K562 (cell line): ENCODE measurements around the gene SLC16A9. TPM values are rescaled to one million over a fixed set of nuclear protein-coding genes. Genes with fewer than 3 reads are reported as not detected.
A peak's percentile ranks its signal among the peaks of the same experiment; 100 is the strongest.

ENCODE experiments used
- ATF7 ChIP-seq: fragments of 450-650 bp; IDR thresholded peaks from 2 replicates; pipeline ENCODE4 v1.7.1; 2014; ENCODE audit warnings: mild to moderate bottlenecking, moderate library complexity
- CEBPB ChIP-seq: fragments of 450-650 bp; IDR thresholded peaks from 2 replicates; pipeline ENCODE4 v1.6.1; 2016; ENCODE audit warnings: missing genetic modification characterization, missing compliant biosample characterization
- CHD4 ChIP-seq: fragments of 200-600 bp; sonication (generic); IDR thresholded peaks from 3 replicates; pipeline ENCODE4 v1.6.1; 2012; ENCODE audit warnings: low read depth, mild to moderate bottlenecking, mixed read lengths, low read length, inconsistent platforms; ENCODE audit not compliant: insufficient read depth, insufficient replicate concordance, poor library complexity, severe bottlenecking
- HDGF ChIP-seq: fragments of 450-650 bp; IDR thresholded peaks from 2 replicates; pipeline ENCODE4 v1.6.1; 2016
- KHSRP ChIP-seq: fragments of 450-650 bp; IDR thresholded peaks from 2 replicates; pipeline ENCODE4 v1.6.1; 2017
- KLF10 ChIP-seq: fragments of 250-450 bp; sonication (Bioruptor Pico); IDR thresholded peaks from 2 replicates; pipeline ENCODE4 v1.6.1; 2021; ENCODE audit warnings: matching md5 sums
- MCM5 ChIP-seq: fragments of 450-650 bp; IDR thresholded peaks from 2 replicates; pipeline ENCODE4 v1.6.1; 2016; ENCODE audit warnings: low read depth
- RB1 ChIP-seq: fragments of 450-650 bp; IDR thresholded peaks from 2 replicates; pipeline ENCODE4 v1.6.1; 2017; ENCODE audit warnings: low read depth, mild to moderate bottlenecking
- SPI1 ChIP-seq: IDR thresholded peaks from 2 replicates; pipeline ENCODE4 v1.6.1; 2011; ENCODE audit warnings: low read depth, low read length, control low read depth, borderline replicate concordance
- THRAP3 ChIP-seq: fragments of 450-650 bp; IDR thresholded peaks from 2 replicates; pipeline ENCODE4 v1.6.1; 2016; ENCODE audit warnings: mild to moderate bottlenecking, inconsistent platforms, borderline replicate concordance
- ZNF79 ChIP-seq: fragments of 250-450 bp; sonication (Bioruptor Pico); IDR thresholded peaks from 2 replicates; pipeline ENCODE4 v1.4.0; 2020; ENCODE audit warnings: low read depth, mild to moderate bottlenecking, moderate library complexity
- polyA plus RNA-seq, 8 experiments: library from polyadenylated mRNA; depleted of rRNA in 4 of 8; stranded (reverse) in 5 of 8; unstranded in 3 of 8; fragments of >200 nt; fragmentation: Nextera tagmentation in 2 of 8; fragmentation: Illumina TruSeq in 1 of 8; extraction: Ambion mirVana in 2 of 8; extraction: Trizol in 1 of 8; gene quantifications; 2 replicates each; pipeline versions ENCODE4 v1.2.1 to v1.2.3, GENCODE V29; 2011 to 2014; ENCODE audit warnings: inconsistent platforms in 1 of 8, missing spikeins in 1 of 8
- total RNA-seq, 7 experiments: library from RNA; depleted of rRNA in 6 of 7; stranded (reverse); fragments of >200 nt in 6 of 7; fragmentation: Illumina TruSeq in 2 of 7; extraction: Trizol in 2 of 7; gene quantifications; 2 replicates each; pipeline versions ENCODE4 v1.2.1 to v1.2.3, GENCODE V29; 2011 to 2021; ENCODE audit warnings: low replicate concordance in 1 of 7
- TF ChIP-seq, protein P1 (sequence below), 2 experiments: IDR thresholded peaks; 2 replicates each; pipeline ENCODE4 v1.6.1; 2011; ENCODE audit warnings: borderline replicate concordance in 1 of 2, control low read depth in 1 of 2, low read depth in 1 of 2, low read length in 1 of 2, mild to moderate bottlenecking in 1 of 2, mixed read lengths in 1 of 2, moderate library complexity in 1 of 2; ENCODE audit not compliant: insufficient read depth in 1 of 2, insufficient read length in 1 of 2, poor library complexity in 1 of 2, severe bottlenecking in 1 of 2; ENCODE audit errors: extremely low read depth in 1 of 2
- TF ChIP-seq, protein P2 (sequence below): fragments of 450-650 bp; formaldehyde crosslinking; IDR thresholded peaks from 2 replicates; pipeline ENCODE4 v1.4.0; 2020; ENCODE audit warnings: mild to moderate bottlenecking, mixed read lengths
- TF ChIP-seq, protein P3 (sequence below), 2 experiments: fragments of 450-650 bp in 1 of 2; sonication (generic) in 1 of 2; formaldehyde crosslinking in 1 of 2; IDR thresholded peaks; 2 replicates each; pipeline versions ENCODE4 v1.7.1 to v1.9.0; 2016 to 2022; ENCODE audit warnings: inconsistent platforms in 1 of 2, mild to moderate bottlenecking in 1 of 2, missing genetic modification reagents in 1 of 2

SLC16A9 gene
- total and polyA plus RNA-seq, 9 of the 15 experiments (the other 6 are each of a cell fraction or from before 2014, with no cell fraction given) = 0.90 to 6.4 (median 2.1) TPM

DNA sequence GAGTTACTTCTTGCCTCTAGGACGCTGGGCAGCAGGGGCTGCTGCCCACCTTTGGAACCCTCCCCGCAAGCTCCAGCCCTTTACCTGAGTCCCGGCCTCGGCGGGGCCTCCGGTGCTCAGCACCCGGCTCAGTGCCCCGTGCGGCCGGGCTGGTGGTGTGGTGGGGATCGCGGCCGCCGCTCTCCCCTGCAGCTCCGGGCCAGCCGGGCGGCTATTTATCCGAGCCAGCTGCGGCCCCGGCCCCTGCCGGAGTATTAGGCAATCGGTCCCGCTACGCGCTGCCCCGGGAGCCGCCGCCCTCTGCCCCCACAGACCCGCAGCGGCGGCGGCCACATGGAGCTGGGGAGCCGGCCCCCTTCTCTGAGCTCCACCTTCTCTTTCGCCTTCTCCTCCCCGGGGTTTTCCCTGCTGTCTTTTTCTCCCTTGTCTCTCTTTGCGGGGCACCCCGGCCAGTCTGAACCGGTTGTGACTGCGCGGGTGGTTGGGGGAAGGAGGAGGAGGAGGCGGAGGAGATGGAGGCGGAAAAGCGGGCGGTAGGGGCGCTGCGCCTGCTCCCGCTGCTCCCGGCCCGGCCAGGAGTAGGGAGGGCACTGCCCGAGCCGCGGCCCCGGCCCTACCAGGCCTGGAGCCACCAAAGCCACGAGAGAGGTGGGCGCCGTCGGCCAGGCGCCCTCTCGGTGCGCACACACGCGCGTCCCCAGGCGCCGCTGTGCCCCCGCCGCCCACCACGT lies at the start of gene SLC16A9 (continued):
- TF ChIP-seq, protein P1, sequence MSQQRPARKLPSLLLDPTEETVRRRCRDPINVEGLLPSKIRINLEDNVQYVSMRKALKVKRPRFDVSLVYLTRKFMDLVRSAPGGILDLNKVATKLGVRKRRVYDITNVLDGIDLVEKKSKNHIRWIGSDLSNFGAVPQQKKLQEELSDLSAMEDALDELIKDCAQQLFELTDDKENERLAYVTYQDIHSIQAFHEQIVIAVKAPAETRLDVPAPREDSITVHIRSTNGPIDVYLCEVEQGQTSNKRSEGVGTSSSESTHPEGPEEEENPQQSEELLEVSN (IDR thresholded peaks at IDR 0.05; ENCODE audit: borderline replicate concordance in 1 of 2, extremely low read depth in 1 of 2, insufficient read depth in 1 of 2, insufficient read length in 1 of 2, low read depth in 1 of 2, low read length in 1 of 2, poor library complexity in 1 of 2, severe bottlenecking in 1 of 2) = peak in 1 of 2 experiments; percentile 39
- no peak for TF ChIP-seq ZNF79 (CRISPR knock-in tag)
- TF ChIP-seq, protein P2, sequence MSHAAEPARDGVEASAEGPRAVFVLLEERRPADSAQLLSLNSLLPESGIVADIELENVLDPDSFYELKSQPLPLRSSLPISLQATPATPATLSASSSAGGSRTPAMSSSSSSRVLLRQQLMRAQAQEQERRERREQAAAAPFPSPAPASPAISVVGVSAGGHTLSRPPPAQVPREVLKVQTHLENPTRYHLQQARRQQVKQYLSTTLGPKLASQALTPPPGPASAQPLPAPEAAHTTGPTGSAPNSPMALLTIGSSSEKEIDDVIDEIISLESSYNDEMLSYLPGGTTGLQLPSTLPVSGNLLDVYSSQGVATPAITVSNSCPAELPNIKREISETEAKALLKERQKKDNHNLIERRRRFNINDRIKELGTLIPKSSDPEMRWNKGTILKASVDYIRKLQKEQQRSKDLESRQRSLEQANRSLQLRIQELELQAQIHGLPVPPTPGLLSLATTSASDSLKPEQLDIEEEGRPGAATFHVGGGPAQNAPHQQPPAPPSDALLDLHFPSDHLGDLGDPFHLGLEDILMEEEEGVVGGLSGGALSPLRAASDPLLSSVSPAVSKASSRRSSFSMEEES (CRISPR knock-in tag) = no peak
- TF ChIP-seq HDGF = no peak
- peak; percentile 80 for TF ChIP-seq CEBPB
- no peak for TF ChIP-seq KHSRP
- TF ChIP-seq RB1 = peak; percentile 14; the same call in 1 of the 2 replicates
- TF ChIP-seq ATF7 = no peak
- no peak for TF ChIP-seq SPI1
- TF ChIP-seq, protein P3, sequence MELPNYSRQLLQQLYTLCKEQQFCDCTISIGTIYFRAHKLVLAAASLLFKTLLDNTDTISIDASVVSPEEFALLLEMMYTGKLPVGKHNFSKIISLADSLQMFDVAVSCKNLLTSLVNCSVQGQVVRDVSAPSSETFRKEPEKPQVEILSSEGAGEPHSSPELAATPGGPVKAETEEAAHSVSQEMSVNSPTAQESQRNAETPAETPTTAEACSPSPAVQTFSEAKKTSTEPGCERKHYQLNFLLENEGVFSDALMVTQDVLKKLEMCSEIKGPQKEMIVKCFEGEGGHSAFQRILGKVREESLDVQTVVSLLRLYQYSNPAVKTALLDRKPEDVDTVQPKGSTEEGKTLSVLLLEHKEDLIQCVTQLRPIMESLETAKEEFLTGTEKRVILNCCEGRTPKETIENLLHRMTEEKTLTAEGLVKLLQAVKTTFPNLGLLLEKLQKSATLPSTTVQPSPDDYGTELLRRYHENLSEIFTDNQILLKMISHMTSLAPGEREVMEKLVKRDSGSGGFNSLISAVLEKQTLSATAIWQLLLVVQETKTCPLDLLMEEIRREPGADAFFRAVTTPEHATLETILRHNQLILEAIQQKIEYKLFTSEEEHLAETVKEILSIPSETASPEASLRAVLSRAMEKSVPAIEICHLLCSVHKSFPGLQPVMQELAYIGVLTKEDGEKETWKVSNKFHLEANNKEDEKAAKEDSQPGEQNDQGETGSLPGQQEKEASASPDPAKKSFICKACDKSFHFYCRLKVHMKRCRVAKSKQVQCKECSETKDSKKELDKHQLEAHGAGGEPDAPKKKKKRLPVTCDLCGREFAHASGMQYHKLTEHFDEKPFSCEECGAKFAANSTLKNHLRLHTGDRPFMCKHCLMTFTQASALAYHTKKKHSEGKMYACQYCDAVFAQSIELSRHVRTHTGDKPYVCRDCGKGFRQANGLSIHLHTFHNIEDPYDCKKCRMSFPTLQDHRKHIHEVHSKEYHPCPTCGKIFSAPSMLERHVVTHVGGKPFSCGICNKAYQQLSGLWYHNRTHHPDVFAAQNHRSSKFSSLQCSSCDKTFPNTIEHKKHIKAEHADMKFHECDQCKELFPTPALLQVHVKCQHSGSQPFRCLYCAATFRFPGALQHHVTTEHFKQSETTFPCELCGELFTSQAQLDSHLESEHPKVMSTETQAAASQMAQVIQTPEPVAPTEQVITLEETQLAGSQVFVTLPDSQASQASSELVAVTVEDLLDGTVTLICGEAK (IDR thresholded peaks at IDR 0.05) = 0 out of 2 replicates have a peak, but pooled peaks have one; percentile 10
- TF ChIP-seq, protein P3 (CRISPR knock-in tag; IDR thresholded peaks at IDR 0.05) = no peak
- TF ChIP-seq MCM5 = no peak
- no peak for TF ChIP-seq THRAP3
- TF ChIP-seq KLF10 (CRISPR knock-in tag) = no peak
- TF ChIP-seq CHD4 = no peak
